Ammon's horn (tissue), 1 donor: ENCODE measurements around the gene ACADM.
"Not testable (repeated sequence)": the region's sequence is repeated elsewhere in the genome, so short reads cannot be mapped to it uniquely, and the experiment has no call there.

Source experiments
- DNase-seq: peaks from one replicate; pipeline ENCODE4 v3.0.0-alpha.2; 2016; ENCODE audit warnings: low spot score

ACADM gene

DNA sequence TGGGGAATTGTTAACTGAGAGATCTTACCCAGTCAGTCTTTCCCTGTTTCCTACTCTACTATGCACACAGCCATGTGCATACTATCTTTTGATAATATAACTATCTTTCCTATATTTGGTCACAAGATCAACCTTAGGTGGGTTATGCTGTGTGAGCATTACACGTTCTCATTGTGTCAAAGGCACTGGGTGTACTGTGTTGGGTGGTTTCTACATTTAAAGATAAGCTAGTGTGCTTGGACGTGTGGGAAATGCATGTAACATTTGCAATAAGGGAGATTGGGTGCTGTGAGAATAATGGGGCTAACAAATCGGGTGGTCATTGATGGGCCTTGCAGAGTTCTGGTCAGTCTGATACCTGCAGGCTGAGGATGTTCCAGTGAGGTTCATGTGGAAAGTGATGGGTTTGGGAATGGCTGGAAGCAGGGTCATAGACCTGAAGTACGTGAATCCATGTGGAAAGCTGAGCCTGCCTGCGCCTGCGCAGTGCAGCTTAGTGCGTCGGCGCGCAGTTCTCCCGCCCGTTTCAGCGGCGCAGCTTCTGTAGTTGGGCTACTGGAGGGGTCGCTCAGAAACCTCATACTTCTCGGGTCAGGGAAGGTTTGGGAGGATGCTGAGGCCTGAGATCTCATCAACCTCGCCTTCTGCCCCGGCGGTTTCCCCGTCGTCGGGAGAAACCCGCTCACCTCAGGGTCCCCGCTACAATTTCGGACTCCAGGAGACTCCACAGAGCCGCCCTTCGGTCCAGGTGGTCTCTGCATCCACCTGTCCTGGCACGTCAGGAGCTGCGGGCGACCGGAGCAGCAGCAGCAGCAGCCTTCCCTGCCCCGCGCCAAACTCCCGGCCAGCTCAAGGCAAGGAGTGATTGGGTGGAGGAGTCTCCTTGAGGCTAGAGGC, 72.1 kb downstream of the ACADM start, which contains the start of gene MSH4:
Gene MSH4 (plus strand): TSS at position 507 of the 897 bp plus-strand sequence. CDS start 104 bp downstream, at position 611.
- DNase-seq, result no peak

GRCh38 chr1:75797273-75797588, 72.7 kb downstream of the ACADM start:
- DNase-seq, result no peak

DNA sequence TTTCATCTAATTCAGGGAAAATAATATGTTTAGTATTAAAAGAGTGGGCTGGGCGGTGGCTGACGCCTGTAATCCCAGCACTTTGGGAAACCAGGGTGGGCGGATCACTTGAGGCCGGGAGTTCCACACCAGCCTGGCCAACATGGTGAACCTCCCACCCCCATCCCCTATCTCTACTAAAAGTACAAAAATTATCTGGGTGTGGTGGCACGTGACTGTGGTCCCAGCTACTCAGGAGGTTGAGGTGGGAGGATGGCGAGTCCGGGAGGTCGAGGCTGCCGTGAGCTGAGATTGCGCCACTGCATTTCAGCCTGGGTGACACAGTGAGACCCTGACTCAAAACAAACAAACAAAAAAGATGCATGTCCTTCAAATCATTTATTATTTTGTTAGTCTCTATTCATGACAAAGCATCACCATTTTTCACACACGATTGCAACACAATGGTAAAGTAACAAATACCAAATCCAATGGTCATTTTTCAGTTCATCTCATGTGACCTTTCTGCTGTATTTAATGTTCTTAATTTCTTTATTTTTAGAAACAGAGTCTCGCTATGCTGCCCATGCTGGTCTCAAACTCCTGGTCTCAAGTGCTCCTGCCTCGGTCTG, 73.2 kb downstream of the ACADM start:
- no peak for DNase-seq

DNA sequence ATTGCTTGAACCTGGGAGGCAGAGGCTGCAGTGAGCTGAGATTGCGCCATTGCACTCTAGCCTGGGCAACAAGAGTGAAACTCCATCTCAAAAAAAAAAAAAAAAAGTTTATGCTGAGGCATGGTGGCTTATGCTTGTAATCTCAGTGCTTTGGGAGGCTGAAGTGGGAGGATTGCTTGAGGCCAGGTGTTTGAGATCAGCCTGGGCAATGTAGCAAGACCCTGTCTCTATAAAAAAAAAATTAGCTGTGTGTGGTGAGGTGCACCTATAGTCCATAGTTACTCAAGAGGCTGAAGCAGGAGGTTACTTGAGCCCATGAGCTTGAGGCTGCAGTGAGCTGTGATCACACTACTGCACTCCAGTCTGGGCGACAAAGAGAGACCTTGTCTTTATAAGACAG, 77.0 kb downstream of the ACADM start:
- not testable (repeated sequence) for DNase-seq

GRCh38 chr1:75808921-75809320, 84.4 kb downstream of the ACADM start:
- DNase-seq, result no peak

GRCh38 chr1:75810113-75810512, 85.6 kb downstream of the ACADM start:
- not testable (repeated sequence) for DNase-seq

GRCh38 chr1:75811211-75811981, 86.9 kb downstream of the ACADM start:
- no peak for DNase-seq

DNA sequence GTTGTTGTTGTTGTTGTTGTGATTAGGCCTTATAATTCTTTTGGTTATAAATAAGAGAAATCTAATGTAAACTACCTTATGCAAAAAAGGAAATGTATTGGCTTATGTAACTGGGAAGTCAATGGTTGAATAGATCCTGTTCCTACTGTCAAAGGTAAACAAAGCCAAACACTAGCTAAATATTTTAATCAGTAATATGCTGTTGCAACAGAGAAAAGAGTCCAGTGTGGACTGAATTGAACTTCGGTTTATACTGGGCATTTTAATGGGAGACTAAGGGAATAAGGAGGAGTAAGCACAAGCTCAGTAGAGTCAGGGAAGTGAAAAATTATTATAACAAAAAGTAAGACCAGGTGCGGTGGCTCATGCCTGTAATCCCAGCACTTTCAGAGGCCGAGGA, 87.6 kb downstream of the ACADM start:
- DNase-seq, result no peak
